ENCODE data around the gene MYO5B. TPM values are rescaled to one million over a fixed set of nuclear protein-coding genes. Genes with fewer than 3 reads are reported as not detected.

MYO5B gene
- total RNA-seq, 1 experiment from 2014 or later: 29.5 TPM

GRCh38 chr18:50071397-50071796 is 123.5 kb downstream of the MYO5B start:
- no peak for DNase-seq (ENCODE audit: low spot score)

- no peak for DNase-seq (ENCODE audit: low spot score)
These were observed 125.5 kb downstream of the MYO5B start for GRCh38 chr18:50069422-50069821.

- no peak for DNase-seq (ENCODE audit: low spot score)
These were observed 129.4 kb downstream of the MYO5B start for GRCh38 chr18:50065527-50065926.

- DNase-seq (ENCODE audit: low spot score): no peak
These were observed 129.9 kb downstream of the MYO5B start for GRCh38 chr18:50065039-50065438.

- DNase-seq (ENCODE audit: low spot score): no peak
These were observed 132.9 kb downstream of the MYO5B start for GRCh38 chr18:50061876-50062517.

- no peak for DNase-seq (ENCODE audit: low spot score)
These were observed 134.1 kb downstream of the MYO5B start for GRCh38 chr18:50060822-50061221.

GRCh38 chr18:50058731-50059130 is 136.2 kb downstream of the MYO5B start:
- no peak for DNase-seq (ENCODE audit: low spot score)

GRCh38 chr18:50057009-50057408 is 137.9 kb downstream of the MYO5B start:
- no peak for DNase-seq (ENCODE audit: low spot score)

- DNase-seq (ENCODE audit: low spot score): no peak
These were observed 138.8 kb downstream of the MYO5B start for GRCh38 chr18:50056185-50056584.

- no peak for DNase-seq (ENCODE audit: low spot score)
These were observed 139.5 kb downstream of the MYO5B start for GRCh38 chr18:50055488-50055887.

GRCh38 chr18:50053111-50053510 is 141.8 kb downstream of the MYO5B start:
- DNase-seq (ENCODE audit: low spot score): no peak

- DNase-seq (ENCODE audit: low spot score): no peak
These were observed 143.7 kb downstream of the MYO5B start for GRCh38 chr18:50051288-50051687.

GRCh38 chr18:50045126-50045525 is 149.8 kb downstream of the MYO5B start:
- no peak for DNase-seq (ENCODE audit: low spot score)

GRCh38 chr18:50044402-50044801 is 150.5 kb downstream of the MYO5B start:
- no peak for DNase-seq (ENCODE audit: low spot score)

GRCh38 chr18:50042611-50043010 is 152.3 kb downstream of the MYO5B start:
- no peak for DNase-seq (ENCODE audit: low spot score)

- no peak for DNase-seq (ENCODE audit: low spot score)
These were observed 155.2 kb downstream of the MYO5B start for GRCh38 chr18:50039746-50040145.

GRCh38 chr18:50038448-50038847 is 156.5 kb downstream of the MYO5B start:
- DNase-seq (ENCODE audit: low spot score): peak; percentile 32

GRCh38 chr18:50034029-50034428 is 160.9 kb downstream of the MYO5B start:
- DNase-seq (ENCODE audit: low spot score): no peak

- no peak for DNase-seq (ENCODE audit: low spot score)
These were observed 161.9 kb downstream of the MYO5B start for GRCh38 chr18:50033004-50033403.

- no peak for DNase-seq (ENCODE audit: low spot score)
These were observed 164.8 kb downstream of the MYO5B start for GRCh38 chr18:50030146-50030545.

GRCh38 chr18:50027996-50028395 is 167.0 kb downstream of the MYO5B start:
- DNase-seq (ENCODE audit: low spot score): no peak

GRCh38 chr18:50024466-50024865 is 170.5 kb downstream of the MYO5B start:
- DNase-seq (ENCODE audit: low spot score): no peak

GRCh38 chr18:50022985-50023384 is 172.0 kb downstream of the MYO5B start:
- no peak for DNase-seq (ENCODE audit: low spot score)

- no peak for DNase-seq (ENCODE audit: low spot score)
These were observed 180.3 kb downstream of the MYO5B start for GRCh38 chr18:50014606-50015005.
